ENCODE data around the gene CYTL1.

Gene CYTL1

DNA sequence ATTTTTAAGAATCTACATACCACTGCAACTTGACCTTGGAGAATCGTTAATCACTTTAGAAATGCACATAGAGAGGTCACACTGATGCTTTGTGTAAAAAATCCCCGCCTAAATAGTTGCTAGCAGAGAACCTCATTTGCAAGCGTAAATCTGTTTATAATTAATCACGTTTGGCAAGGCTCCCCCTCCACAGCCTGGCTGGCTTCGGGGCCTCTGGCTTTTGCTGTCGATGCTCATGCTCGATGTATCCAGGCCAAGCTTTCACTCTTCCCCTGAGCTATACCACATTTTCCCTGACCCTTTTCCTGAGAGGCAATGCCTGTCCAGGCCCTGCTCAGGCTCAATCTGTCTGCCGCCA, 23.4 kb downstream of the CYTL1 start:
- no peak for DNase-seq

DNA sequence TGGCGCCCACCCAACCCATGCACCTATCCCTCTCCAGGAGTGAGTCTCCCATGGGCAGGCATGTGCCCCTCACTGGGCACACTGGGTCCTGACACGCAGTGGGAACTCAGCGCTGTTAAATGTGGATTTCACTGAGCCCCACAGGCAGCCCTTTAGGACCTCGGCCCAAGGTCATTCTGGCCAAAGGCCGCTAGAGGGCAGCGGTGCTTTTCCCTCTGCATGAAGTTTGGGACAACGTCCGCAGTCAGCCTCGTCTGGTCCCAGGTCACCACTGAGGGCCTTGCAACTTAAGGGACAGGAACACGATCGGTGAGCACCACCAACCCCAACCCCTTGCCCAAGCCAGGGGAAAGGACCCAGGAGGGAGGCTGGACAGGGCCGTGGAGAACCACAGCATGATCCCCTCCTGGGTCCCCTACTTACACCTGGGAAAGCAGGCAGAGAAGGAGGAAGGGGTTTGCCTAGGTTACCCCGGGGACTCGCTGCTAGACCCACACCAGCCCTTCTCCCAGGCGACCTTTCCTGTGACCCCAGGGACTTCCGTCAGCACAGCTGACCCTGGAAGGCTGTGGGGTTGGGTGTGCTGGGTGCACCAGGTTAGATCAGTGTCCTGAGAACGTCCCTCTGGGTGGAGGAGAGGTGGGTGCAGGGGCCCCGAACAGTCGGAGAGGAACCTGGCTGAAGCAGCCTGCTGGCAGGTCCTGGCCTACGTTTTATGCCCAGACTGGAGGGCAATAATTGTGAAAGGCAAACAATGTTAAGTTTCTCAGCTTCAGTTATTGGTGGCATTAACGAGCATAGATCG, 24.0 kb downstream of the CYTL1 start:
- peak; percentile 68 for DNase-seq

DNA sequence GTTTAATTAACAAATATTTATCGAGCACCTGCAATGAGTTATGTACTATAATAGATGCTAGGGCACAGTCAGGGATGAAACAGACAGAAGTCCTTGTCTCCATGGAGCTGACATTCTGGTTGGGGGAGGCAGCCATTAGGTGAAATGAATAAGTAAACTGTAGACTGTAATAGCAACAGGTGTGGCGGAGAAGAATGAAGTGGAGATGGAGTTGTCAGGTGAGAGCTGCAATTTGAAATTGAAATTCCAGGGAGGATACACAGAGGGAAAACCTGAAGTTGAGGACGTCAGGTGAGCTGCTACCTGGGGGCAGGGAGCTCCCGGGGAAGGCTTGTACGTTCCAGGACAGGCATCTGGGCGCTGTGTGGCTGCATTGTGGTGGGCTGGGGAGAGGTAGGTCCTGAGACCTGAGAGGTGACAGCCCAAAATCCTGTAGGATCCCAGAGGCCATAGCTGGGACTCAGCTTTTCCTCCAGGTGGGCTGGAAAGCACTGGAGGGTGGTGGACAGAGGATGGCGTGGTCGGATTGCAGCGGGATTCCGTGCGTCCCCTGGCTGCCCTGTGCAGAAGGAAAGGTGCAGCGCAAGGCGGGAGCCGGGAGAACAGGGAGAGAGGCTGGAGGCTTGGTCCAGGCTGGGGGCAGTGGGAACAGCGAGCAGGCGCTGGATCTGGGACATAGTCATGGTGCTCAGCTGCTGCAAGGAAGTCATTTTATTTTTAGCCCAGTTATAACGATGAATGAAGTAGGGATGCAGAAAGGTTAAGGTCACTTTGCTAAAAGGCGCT, 24.8 kb downstream of the CYTL1 start:
- no peak for DNase-seq

DNA sequence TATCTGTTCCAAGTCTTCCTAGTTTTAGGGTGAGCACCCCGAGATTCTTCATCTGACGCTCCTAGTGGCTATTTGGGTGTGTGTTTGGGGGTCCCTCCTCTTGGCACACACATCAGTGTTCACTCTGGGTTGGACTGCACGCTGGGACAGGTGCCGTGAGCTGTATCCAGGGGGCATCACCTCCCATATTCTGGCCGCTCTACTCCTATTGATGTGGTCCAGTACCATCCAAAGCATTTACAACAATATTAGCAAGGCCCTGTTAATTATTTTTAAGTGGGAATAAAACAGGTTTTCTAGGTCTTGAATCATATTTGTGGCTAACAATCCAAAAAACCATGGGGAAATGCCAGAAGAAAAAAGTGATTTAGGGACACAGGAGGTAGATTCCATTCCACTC, 26.4 kb downstream of the CYTL1 start:
- no peak for DNase-seq

DNA sequence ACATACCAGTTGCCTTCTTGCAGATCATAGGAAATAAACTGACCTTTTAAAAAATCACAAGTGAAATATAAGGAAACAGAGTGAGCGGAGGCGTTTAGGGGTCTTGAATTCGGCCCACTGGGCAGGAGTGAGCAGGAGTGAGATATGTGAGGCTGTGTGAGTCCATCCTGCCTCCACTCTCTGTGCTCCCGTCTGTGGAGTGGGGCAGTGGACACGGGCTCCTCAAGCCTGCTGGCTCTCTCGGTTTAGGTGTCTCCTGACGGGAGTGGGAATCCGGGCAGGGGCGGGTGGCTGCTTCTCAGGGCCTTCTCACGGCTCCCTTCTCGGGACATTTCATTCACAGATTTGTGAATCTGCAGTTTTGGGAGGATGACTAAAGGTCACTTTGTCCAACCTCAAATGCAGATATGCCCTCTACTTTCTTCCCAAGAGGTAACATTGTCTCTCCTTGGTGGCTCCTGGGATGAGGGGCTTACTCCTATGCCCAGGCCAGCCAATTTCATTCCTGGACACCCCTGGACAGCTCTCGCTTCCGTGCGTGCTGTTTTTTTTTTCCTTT, 27.6 kb downstream of the CYTL1 start:
- DNase-seq, result no peak

DNA sequence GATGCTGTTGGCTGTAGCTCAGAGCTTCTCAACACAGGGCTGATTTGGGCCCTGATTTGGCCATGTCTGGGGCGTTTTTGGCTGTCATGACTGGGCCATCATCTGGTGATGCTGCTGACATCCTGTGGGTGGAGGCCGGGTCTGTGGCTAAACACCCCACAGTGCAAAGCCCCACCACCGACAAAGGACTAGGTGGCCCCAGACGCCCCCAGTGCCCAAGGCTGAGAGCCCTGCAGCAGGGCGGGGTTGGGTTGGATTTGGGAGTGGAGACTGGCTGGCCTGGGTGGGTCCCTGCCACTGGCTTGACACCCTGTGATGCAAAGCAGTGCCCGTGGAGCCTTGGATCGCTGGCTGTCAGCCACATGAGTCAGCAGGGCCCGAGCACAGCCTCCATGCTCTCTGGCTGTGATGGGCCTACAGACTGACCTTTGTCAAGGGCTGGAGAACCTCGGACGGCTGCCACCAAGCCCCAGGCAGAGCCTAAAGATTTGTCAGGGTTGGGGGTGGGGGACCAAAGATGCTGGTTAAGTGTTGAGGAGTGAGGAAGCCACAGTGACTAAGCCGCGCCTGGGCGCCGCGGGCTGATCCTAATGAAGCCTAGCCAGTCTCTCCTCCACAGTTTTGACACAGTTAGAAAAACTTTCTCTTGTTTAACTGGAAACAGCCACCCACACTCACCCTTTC, 28.3 kb downstream of the CYTL1 start:
- DNase-seq, result no peak

DNA sequence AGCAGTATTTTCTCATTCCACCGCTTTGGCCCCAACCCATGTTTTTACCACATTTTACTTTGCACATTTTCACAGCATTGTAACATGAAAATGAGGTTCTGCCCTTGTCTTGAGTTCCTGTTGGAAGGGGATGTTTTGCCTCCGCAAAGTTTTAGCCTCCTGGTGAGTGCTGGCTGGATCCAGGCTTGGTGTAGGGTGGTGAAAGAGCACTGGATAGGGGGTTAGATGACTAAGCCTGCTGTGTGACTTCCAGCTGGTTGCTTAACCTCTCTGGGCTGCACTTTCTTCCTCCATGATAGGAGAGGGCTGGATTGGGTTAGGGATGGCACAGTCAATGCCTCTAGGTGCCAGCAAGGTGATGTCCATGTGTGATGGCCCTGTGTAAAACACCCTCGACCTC, 28.9 kb downstream of the CYTL1 start:
- DNase-seq, result no peak

DNA sequence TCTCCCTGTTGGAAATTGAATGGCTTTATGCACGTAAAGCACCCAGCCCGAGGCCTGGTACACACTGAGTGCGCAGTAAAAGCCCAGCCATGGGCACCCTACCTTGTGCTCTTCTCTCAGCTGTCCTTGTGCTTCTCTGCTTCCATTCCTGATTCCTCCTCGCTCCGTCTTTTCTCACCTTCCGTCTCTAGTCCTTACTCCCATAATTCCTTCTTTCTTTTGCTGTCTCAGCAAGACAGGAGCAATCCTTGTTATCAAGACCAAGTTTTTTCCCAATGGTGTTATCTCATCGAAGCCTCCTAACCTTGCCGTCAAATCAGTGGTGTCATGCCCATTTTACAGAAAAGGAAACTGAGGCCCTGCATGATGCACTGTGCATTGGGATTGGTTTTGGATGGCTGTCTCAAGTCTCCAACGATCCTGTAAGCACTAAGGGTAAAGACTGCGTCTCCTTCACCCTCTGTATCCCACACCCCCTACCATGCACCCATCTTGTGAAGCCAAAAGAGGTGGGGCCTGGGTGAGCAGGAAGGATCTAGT, 30.1 kb downstream of the CYTL1 start:
- no peak for DNase-seq

DNA sequence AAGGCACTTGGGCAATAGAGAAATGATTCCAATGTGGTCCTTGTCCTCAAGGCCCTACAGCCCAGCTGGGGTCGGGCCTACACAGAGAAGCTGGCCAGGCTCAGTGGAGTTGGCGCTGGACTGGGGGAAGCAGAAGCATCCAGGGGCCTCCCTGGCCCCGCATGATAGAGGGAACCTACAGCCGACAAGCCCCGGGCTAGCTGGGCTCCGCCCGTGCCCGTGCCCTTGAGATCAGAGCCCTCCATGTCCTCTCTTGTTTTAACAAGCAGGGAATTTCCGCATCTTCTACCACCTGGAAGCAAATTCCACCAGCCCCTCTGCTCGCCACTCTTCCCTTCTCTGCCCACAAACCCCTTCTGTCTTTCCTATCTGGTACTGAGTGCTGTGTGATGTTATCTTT, 31.6 kb downstream of the CYTL1 start:
- no peak for DNase-seq

DNA sequence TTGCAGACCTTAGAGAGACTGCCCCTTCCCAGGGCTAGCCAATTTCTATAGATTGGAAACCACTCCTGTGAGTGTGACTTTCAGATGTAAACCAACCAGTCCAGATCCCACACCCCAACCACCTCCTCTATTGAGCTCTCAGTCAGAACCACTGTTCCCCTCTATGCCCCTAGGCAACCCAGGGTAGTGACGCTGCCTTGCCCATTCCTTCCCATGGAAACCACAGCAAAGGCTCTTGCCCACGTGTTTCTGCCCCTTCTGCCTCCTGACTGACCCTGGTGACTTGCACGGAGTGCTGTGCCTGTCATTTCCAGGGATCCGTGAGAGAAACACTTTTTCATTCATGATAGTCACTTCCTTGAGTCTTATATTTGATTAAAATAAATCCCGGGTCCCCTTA, 32.4 kb downstream of the CYTL1 start:
- DNase-seq, result no peak

DNA sequence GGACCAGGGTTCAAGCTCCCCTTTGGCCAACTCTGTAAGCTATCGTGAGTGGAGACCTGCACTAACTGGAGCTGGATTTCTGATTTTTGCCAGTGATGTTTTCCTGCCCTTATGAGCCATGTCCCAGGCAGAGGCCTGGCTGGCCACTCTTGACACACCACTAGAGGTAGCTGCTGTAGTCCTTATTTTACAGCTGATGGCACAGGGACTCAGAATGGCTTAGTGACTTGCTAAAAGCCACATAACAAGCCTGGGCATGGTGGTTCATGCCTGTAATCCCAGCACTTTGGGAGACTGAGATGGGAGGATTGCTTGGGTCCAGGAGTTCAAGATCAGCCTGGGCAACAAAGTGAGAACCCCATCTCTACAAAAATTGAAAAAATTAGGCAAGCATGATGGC, 33.4 kb downstream of the CYTL1 start:
- no peak for DNase-seq

DNA sequence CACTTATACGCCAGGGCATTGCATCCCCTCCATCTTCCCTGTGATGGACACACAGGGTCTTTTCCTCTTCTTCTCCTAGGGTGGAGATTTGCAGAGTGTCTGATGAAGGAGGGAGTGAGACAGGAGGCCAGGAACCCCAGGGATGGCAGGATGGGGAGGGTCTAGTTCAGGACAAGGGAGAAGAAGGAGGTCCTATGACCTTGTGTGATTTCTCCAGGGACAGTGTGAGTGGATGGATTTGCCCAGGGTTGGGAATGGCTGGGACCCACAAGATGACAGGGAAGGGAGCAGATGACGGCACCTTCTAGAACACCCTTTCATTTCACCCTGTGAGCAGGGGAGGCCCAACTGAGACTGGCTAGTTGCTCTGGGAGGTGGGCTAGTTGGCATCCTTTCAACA, 34.2 kb downstream of the CYTL1 start:
- DNase-seq, result no peak

DNA sequence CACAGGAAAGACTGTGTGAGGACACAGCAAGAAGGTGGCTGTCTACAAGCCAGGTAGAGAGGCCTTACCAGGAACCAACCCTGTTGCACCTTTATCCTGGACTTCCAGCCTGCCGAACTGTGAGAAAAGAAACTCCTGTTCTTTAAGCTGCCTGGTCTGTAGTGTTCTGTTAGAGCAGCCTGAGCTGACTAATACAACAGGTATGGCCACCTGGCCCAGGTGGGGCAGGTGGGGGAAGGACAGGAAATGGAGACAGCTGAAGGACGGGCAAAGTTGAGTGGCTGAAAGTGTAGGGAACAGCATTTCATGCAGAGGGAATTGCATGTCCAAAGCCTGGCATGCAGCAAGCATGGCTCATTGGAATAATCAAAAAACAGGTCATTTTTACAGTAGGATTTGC, 35.1 kb downstream of the CYTL1 start:
- DNase-seq, result no peak

DNA sequence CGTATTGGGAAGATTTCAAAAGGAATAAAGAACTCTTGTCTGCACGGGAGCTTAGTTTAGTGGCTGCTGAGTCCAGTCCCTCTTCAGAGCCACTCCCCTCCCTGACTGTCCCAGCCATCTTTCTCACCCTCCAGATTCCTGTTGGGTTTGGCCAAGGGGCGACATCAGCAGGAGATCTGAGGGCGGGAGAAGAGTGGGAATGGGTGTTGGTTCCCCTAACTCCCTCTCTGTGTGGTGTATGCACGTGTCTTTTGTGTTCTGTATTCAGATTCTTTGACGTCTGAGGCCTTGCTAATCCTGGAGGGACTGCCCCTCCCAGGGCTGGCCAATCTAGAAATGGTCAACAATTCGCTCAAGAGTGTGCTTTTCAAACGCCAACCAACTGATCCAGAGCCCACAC, 37.4 kb downstream of the CYTL1 start:
- DNase-seq, result no peak

DNA sequence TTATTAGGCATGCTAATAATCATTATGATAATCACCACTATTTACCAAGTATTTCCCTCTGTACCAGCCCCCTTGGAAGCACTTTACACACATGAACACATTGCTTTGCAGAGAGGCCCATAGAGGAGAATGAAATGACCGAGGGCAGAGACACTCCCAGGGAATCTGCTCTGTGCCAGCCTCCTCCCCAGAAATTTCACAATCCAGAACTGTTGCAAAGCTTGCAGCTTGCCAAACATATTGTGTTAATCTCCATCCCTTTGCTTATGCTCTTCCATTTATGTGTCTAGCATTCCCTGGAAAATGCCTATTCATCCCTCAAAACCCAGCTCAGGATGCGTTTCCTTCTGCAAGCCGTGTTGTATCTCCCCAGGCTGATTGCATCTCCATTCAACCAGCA, 37.8 kb downstream of the CYTL1 start:
- no peak for DNase-seq

DNA sequence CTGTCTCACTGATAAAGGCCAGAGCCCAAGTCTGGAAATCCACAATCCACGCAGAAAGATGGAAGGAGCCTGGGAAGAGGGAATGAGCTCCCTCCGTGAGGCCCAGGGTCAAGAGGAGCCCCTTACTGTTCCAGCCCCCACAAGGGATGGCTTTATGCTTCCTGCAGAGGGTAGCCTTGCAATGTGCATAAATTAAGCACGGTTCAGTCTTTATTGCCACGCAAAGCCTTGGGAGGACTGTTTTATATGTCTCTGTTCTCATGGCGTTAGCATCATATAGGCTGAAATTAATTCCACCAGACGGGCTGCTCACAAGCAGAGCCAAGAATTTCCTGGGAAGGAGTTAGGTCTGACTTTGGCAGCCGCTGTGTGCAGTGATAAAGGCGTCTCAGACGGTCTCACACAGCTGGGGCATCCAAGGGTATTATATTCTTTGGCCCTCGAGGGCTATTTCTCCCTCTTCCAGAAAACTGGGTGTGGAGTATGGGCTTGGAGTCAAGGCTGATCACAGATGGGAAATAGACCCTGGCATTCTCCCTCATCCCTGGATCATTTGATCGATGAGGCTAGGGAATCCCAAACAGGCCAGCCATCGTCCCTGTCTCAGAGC, 38.5 kb downstream of the CYTL1 start:
- DNase-seq, result no peak

DNA sequence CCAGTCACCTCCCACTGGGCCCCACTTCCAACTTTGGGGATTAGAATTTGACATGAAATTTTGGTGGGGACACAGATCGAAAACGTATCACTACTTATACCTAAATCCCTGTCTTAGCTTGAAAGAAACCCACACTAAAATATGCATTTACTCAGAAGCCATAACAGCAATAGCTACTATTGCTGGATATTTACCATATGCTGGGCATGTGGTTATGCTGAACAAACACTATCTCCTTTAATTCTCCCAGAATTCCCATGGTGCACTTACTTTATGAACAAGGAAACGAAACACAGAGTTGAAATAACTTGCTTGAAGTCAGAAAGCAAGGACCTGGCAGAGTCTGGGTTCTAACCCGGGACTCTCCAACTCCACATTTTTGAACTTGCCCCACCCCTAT, 39.3 kb downstream of the CYTL1 start:
- DNase-seq, result no peak

DNA sequence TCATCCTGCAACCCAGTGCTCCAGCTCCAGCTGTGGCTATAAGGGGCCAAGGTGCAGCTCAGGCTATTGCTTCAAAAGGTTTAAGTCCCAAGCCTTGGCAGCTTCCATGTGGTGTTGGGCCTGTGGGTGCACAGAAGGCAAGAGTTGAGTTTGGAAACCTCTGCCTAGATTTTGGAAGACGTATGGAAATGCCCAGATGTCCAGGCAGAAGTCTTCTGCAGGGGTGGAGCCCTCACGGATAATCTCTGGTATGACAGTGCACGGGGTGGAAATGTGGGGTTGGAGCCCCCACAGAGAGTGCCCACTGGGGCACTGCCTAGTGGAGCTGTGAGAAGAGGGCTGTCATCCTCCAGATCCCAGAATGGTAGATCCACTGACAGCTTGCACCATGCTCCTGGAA, 44.5 kb downstream of the CYTL1 start:
- DNase-seq, result no peak

DNA sequence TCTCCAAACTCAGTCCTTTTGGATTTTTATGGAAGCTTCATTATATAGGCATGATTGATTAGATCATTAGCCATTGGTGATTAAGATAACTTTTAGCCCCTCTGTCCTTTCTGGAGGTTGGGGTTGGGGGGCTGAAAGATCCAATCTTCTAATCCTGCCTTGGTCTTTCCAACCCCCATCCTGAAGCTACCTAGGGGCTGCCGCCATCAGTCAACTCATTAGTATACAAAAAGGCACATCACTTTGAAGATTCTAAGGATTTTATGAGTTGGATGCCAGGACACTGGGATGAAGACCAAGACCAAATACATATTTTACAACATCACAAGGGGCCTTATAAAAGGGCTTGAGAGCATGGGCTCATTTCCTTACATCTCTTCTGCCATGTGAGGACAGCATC, 47.5 kb downstream of the CYTL1 start:
- DNase-seq, result no peak

DNA sequence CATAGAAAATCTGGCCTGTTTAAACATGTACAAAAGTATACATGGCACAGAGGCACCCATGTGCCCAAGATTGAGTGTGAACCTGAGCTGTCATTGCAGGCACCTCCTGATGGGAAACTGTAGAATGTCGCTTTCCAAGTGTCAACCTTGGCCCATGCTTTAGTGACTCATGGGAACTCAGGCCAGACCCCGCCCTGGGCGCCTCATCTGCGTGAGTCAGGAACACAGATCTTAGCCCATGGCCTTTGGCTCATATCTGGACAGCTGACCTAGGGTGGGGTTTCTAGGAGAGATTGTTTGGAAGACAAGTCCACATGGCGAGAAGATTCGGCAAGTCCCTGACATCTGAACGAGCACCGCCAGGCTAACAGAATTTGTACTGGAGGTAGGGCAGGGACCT, 50.0 kb downstream of the CYTL1 start:
- no peak for DNase-seq

DNA sequence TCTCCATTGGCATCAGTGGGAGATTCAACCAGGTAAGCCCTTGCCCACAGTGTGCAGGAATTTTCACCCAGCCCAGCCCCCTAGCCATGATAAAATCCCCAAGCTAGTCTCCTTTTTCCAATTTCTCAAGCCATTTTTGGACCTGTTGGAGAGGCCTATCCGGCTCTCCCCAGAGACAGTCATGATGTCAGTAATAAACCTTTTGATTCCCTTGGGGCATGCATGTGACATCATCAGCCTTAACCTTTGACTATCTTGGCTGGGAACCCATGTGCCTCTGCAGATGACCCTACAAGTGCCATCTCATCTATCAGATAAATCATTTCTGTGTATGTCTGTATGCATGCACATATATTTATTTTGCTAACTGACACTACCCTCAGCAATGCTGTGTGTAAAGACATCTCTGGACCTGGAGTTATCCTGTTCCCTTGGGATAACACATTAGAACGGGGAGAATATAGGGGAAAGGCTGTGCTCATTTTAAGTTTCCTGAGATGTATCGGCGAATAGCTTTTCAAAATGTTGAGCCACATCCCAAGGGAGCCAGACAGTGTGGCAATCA, 51.0 kb downstream of the CYTL1 start:
- DNase-seq, result no peak
